ENCODE results near the gene DCAF6.

- TF ChIP-seq CTCF (conservative IDR thresholded peaks at IDR 0.05; ENCODE audit: low read depth, low read length) (no peak), EZH2 (IDR thresholded peaks at IDR 0.05; ENCODE audit: borderline replicate concordance, low read depth, low read length, poor library complexity, severe bottlenecking) (no peak)
Observed at GRCh38 chr1:168064216-168064615, 127.7 kb downstream of the DCAF6 start.
